K562 (cell line): ENCODE results near the gene KLHL29. TPM values are rescaled to one million over a fixed set of nuclear protein-coding genes. Genes with fewer than 3 reads are reported as not detected.

Source experiments
- ATAC-seq: fragments of 200-7000 bp; cut with Tn5 transposase; 3 replicates; pipeline ENCODE4 v1.9.1; 2020; ENCODE audit warnings: moderate library complexity
- BruUV-seq: library from RNA; stranded (reverse); fragments of 400-500 nt; replicated peaks from 2 replicates; lab custom pipeline; 2021; lab: Mats Ljungman, UMichigan
- CTCF ChIA-PET: fragments of 300-600 bp; formaldehyde crosslinking; extraction: SDS; loops from one replicate; lab custom pipeline; 2021; ENCODE audit warnings: low intra/inter-chr PET ratio; lab: Yijun Ruan, JAX
- POLR2A ChIA-PET: fragments of 300-600, 350-650 bp; sonication (Branson Sonifier 250); formaldehyde crosslinking; extraction: SDS; loops from one replicate; lab custom pipeline; 2021; ENCODE audit warnings: antibody characterized with exemption, inconsistent platforms; lab: Yijun Ruan, JAX
- DNase-seq, 4 experiments: peaks; one replicate each; pipeline versions ENCODE4 v3.0.0 to v3.0.0-alpha.2; 2011 to 2018; ENCODE audit warnings: low spot score in 3 of 4, mixed read lengths in 3 of 4; ENCODE audit errors: extremely low read depth in 1 of 4
- FAIRE-seq: peaks from 2 replicates; lab custom pipeline; 2011; peaks lifted over from hg19 to GRCh38; lab: Jason Lieb, UNC
- H2AFZ ChIP-seq: 2 replicates; pipeline ENCODE4 v1.6.0; 2011; ENCODE audit warnings: low read depth, low read length, control low read depth, inconsistent platforms
- H3K27ac ChIP-seq: fragments of 200-600 bp; 3 replicates; pipeline ENCODE4 v1.8.0; 2011; ENCODE audit warnings: low read depth, mild to moderate bottlenecking, control low read depth, inconsistent platforms, low read length, moderate library complexity, mixed read lengths; ENCODE audit errors: extremely low read depth
- H3K27me3 ChIP-seq, 2 experiments: fragments of 300-600 bp in 1 of 2; 2 replicates in 1 of 2; 3 replicates in 1 of 2; pipeline versions ENCODE4 v1.6.0 to v1.8.0; 2011; ENCODE audit warnings: inconsistent platforms in 2 of 2, low read length in 2 of 2, mild to moderate bottlenecking in 1 of 2, mixed read lengths in 1 of 2, moderate library complexity in 1 of 2; ENCODE audit not compliant: control insufficient read depth in 2 of 2, insufficient read depth in 2 of 2
- H3K36me3 ChIP-seq: fragments of 300-600 bp; 3 replicates; pipeline ENCODE4 v1.8.0; 2011; ENCODE audit warnings: mild to moderate bottlenecking, low read length, inconsistent platforms; ENCODE audit not compliant: control insufficient read depth, insufficient read depth
- H3K4me1 ChIP-seq, 2 experiments: fragments of 200-600 bp in 1 of 2; replicated peaks in 1 of 2; 2 replicates in 1 of 2; 3 replicates in 1 of 2; pipeline versions ENCODE4 v1.5.1 to v1.8.0; 2011; ENCODE audit warnings: inconsistent platforms in 2 of 2, low read length in 2 of 2, mild to moderate bottlenecking in 1 of 2, mixed read lengths in 1 of 2, moderate library complexity in 1 of 2; ENCODE audit not compliant: control insufficient read depth in 2 of 2, insufficient read depth in 2 of 2
- H3K4me2 ChIP-seq: 2 replicates; pipeline ENCODE4 v1.6.1; 2011; ENCODE audit warnings: low read length, control low read depth, inconsistent platforms, mixed read lengths; ENCODE audit not compliant: insufficient read depth
- H3K4me3 ChIP-seq: fragments of 200-600 bp; sonication (generic), shearing (Covaris generic); 2 replicates; pipeline ENCODE4 v1.5.1; 2016; ENCODE audit warnings: control low read depth, inconsistent platforms
- H3K79me2 ChIP-seq: fragments of 200-600 bp; 3 replicates; pipeline ENCODE4 v1.8.0; 2011; ENCODE audit warnings: low read length, inconsistent platforms; ENCODE audit not compliant: control insufficient read depth, insufficient read depth
- H3K9ac ChIP-seq, 2 experiments: 2 replicates each; pipeline versions ENCODE4 v1.6.0 to v1.6.1; 2011; ENCODE audit warnings: low read depth in 2 of 2, low read length in 2 of 2, control low read depth in 1 of 2, inconsistent platforms in 1 of 2, mild to moderate bottlenecking in 1 of 2, mixed read lengths in 1 of 2; ENCODE audit not compliant: insufficient read depth in 1 of 2
- H3K9me1 ChIP-seq: one replicate; pipeline ENCODE4 v1.6.0; 2011; ENCODE audit warnings: inconsistent platforms, mild to moderate bottlenecking, low read length, moderate library complexity; ENCODE audit not compliant: control insufficient read depth, insufficient read depth
- H3K9me3 ChIP-seq: replicated peaks from 2 replicates; pipeline ENCODE4 v1.5.1; 2011; ENCODE audit warnings: low read depth, low read length, inconsistent platforms; ENCODE audit not compliant: control insufficient read depth, insufficient read depth
- H4K20me1 ChIP-seq: replicated peaks from 2 replicates; pipeline ENCODE4 v1.6.1; 2011; ENCODE audit warnings: low read length, inconsistent platforms, mixed read lengths; ENCODE audit not compliant: control insufficient read depth, insufficient read depth
- CBFB ChIP-seq: sonication (generic); formaldehyde crosslinking; IDR thresholded peaks from 2 replicates; pipeline ENCODE4 v1.4.0; 2020; ENCODE audit warnings: mild to moderate bottlenecking, missing genetic modification reagents
- CBX5 ChIP-seq: IDR thresholded peaks from 2 replicates; pipeline ENCODE4 v1.6.1; 2014; ENCODE audit warnings: low read depth, borderline replicate concordance
- DNMT1 ChIP-seq: fragments of 450-650 bp; IDR thresholded peaks from 2 replicates; pipeline ENCODE4 v1.6.1; 2016; ENCODE audit warnings: antibody characterized with exemption, mild to moderate bottlenecking
- ELF2 ChIP-seq: fragments of 250-450 bp; sonication (Bioruptor Pico); IDR thresholded peaks from 2 replicates; pipeline ENCODE4 v1.5.0; 2021; ENCODE audit warnings: mild to moderate bottlenecking
- GMEB1 ChIP-seq: fragments of 250-450 bp; sonication (Bioruptor Pico); IDR thresholded peaks from 2 replicates; pipeline ENCODE4 v1.4.0; 2020; ENCODE audit warnings: mild to moderate bottlenecking
- HNRNPL ChIP-seq: fragments of 200-400 bp; formaldehyde crosslinking; IDR thresholded peaks from 2 replicates; pipeline ENCODE4 v1.6.1; 2017; ENCODE audit warnings: low read depth, mild to moderate bottlenecking, low read length
- HSF4 ChIP-seq: fragments of 250-450 bp; sonication (Bioruptor Pico); IDR thresholded peaks from 2 replicates; pipeline ENCODE4 v2.1.2; 2022; ENCODE audit warnings: mild to moderate bottlenecking, moderate library complexity, borderline replicate concordance
- MBD2 ChIP-seq: sonication (generic); IDR thresholded peaks from 2 replicates; pipeline ENCODE4 v1.6.1; 2016; ENCODE audit warnings: low read depth, borderline replicate concordance
- MED1 ChIP-seq: sonication (generic); formaldehyde crosslinking; IDR thresholded peaks from 2 replicates; pipeline ENCODE4 v1.8.1; 2023; ENCODE audit warnings: missing genetic modification reagents, borderline replicate concordance
- MTF1 ChIP-seq: fragments of 250-450 bp; sonication (Bioruptor Pico); IDR thresholded peaks from 2 replicates; pipeline ENCODE4 v1.9.0; 2021; ENCODE audit warnings: moderate library complexity, mild to moderate bottlenecking, inconsistent platforms, borderline replicate concordance
- SFPQ ChIP-seq: fragments of 200-400 bp; formaldehyde crosslinking; IDR thresholded peaks from 2 replicates; pipeline ENCODE4 v1.6.1; 2017; ENCODE audit warnings: mild to moderate bottlenecking, low read depth, low read length, moderate library complexity
- SIN3B ChIP-seq: fragments of 450-650 bp; IDR thresholded peaks from 2 replicates; pipeline ENCODE4 v1.6.1; 2017; ENCODE audit warnings: low read depth, mild to moderate bottlenecking, moderate library complexity
- SRF ChIP-seq, 2 experiments: fragments of 250-450, 450-650 bp in 1 of 2; sonication (Bioruptor Pico) in 1 of 2; sonication (generic) in 1 of 2; formaldehyde crosslinking; IDR thresholded peaks; 2 replicates each; pipeline versions ENCODE4 v1.5.0 to v1.5.1; 2020 to 2022; ENCODE audit warnings: mild to moderate bottlenecking in 1 of 2, missing genetic modification reagents in 1 of 2
- XRCC5 ChIP-seq: fragments of 200-400 bp; formaldehyde crosslinking; IDR thresholded peaks from 2 replicates; pipeline ENCODE4 v1.6.1; 2017; ENCODE audit warnings: low read depth, mild to moderate bottlenecking, low read length
- ZNF263 ChIP-seq: sonication (generic); formaldehyde crosslinking; IDR thresholded peaks from 2 replicates; pipeline ENCODE4 v1.8.0; 2022; ENCODE audit warnings: mild to moderate bottlenecking, missing genetic modification reagents, borderline replicate concordance
- ZNF311 ChIP-seq: fragments of 250-450 bp; sonication (Bioruptor Pico); IDR thresholded peaks from 2 replicates; pipeline ENCODE4 v1.4.0; 2020; ENCODE audit warnings: mild to moderate bottlenecking, moderate library complexity
- ZNF398 ChIP-seq: fragments of 250-450 bp; sonication (Bioruptor Pico); IDR thresholded peaks from 2 replicates; pipeline ENCODE4 v1.8.0; 2021; ENCODE audit warnings: moderate library complexity, mild to moderate bottlenecking, inconsistent platforms
- WGBS: fragments of 100-300 bp; shearing (Covaris generic); methylation state at CpG from one replicate; pipeline ENCODE4 v1.1.6; 2016; ENCODE audit warnings: low coverage, mixed read lengths; ENCODE audit not compliant: insufficient coverage; ENCODE audit errors: missing lambda C conversion rate; 5-methylcytosine and 5-hydroxymethylcytosine counted together
- in situ Hi-C: fragments of 300-500 bp; cut with MboI; formaldehyde crosslinking; loops from 4 replicates; pipeline ENCODE4 v1.15.0; 2018; ENCODE audit warnings: inconsistent platforms, mixed read lengths
- intact Hi-C: fragments of 100-400 bp; cut with micrococcal nuclease; formaldehyde crosslinking; loops from 2 replicates; pipeline ENCODE4 v1.14.2; 2022
- polyA plus RNA-seq, 8 experiments: library from polyadenylated mRNA; depleted of rRNA in 4 of 8; stranded (reverse) in 5 of 8; unstranded in 3 of 8; fragments of >200 nt; fragmentation: Nextera tagmentation in 2 of 8; fragmentation: Illumina TruSeq in 1 of 8; extraction: Ambion mirVana in 2 of 8; extraction: Trizol in 1 of 8; gene quantifications; 2 replicates each; pipeline versions ENCODE4 v1.2.1 to v1.2.3, GENCODE V29; 2011 to 2014; ENCODE audit warnings: inconsistent platforms in 1 of 8, missing spikeins in 1 of 8
- total RNA-seq, 7 experiments: library from RNA; depleted of rRNA in 6 of 7; stranded (reverse); fragments of >200 nt in 6 of 7; fragmentation: Illumina TruSeq in 2 of 7; extraction: Trizol in 2 of 7; gene quantifications; 2 replicates each; pipeline versions ENCODE4 v1.2.1 to v1.2.3, GENCODE V29; 2011 to 2021; ENCODE audit warnings: low replicate concordance in 1 of 7

The KLHL29 gene
- total and polyA plus RNA-seq, 9 of the 15 experiments (the other 6 are each of a cell fraction or from before 2014, with no cell fraction given) = 0.03 to 0.31 (median 0.08) TPM; not detected in 1

GRCh38 chr2:23557455-23557854 lies 172.5 kb downstream of the KLHL29 start:
- Histone ChIP-seq H3K9me3 (no peaks in the 10 kb centered on the region), H3K27me3 (peaks cover 28 to 87% of the 10 kb centered on the region in 2 experiments), H3K79me2 (no peaks in the 10 kb centered on the region), H3K9ac (no peak overlapping the region), H3K36me3 (no peaks in the 10 kb centered on the region), H2AFZ (no peak overlapping the region), H3K9me1 (no peaks in the 10 kb centered on the region), H3K4me3 (no peak overlapping the region), H3K27ac (no peak overlapping the region), H3K4me1 (no peaks in the 10 kb centered on the region; a peak in 1 of 5 replicates), H4K20me1 (peaks cover 17% of the 10 kb centered on the region; the same call in 1 of the 2 replicates), H3K4me2 (no peak overlapping the region)
- in situ Hi-C loops (no loop called here), intact Hi-C loops (no loop called here)
- DNase-seq = no peak
- BruUV-seq = no TSS peak
- no peak for FAIRE-seq
- no peak for TF ChIP-seq HSF4
- TF ChIP-seq ZNF311 = no peak
- no peak for TF ChIP-seq MBD2
- TF ChIP-seq XRCC5 = no peak
- no peak for TF ChIP-seq HNRNPL
- TF ChIP-seq SFPQ = no peak
- TF ChIP-seq ZNF398 (CRISPR knock-in tag) = no peak
- no peak for TF ChIP-seq MED1 (CRISPR knock-in tag)
- no peak for TF ChIP-seq CBX5
- TF ChIP-seq MTF1 (CRISPR knock-in tag) = no peak
- TF ChIP-seq ZNF263 (CRISPR knock-in tag) = no peak
- TF ChIP-seq SIN3B = no peak
- TF ChIP-seq GMEB1 = no peak
- TF ChIP-seq ELF2 = no peak
- TF ChIP-seq SRF (CRISPR knock-in tag; IDR thresholded peaks at IDR 0.05) = no peak
- no peak for TF ChIP-seq DNMT1
- no peak for TF ChIP-seq CBFB (CRISPR knock-in tag)
- POLR2A ChIA-PET = no interaction called here
- ATAC-seq = no peak
- CTCF ChIA-PET = no interaction called here
- WGBS = 3% methylated on average over 7 of the region's 9 CpGs
